ENCODE results near the gene ALPI. TPM values are rescaled to one million over a fixed set of nuclear protein-coding genes. Genes with fewer than 3 reads are reported as not detected.
"Not testable (repeated sequence)": the region's sequence is repeated elsewhere in the genome, so short reads cannot be mapped to it uniquely, and the experiment has no call there.

The ALPI gene
- total RNA-seq, 1 experiment from 2014 or later = not detected

GRCh38 chr2:232420463-232421188, 35.3 kb upstream of the ALPI start:
- no peak for DNase-seq (ENCODE audit: low read depth)

- no peak for DNase-seq (ENCODE audit: low read depth)
These were observed 34.7 kb upstream of the ALPI start for GRCh38 chr2:232421189-232421785.

- DNase-seq (ENCODE audit: low read depth) = no peak
These were observed 33.9 kb upstream of the ALPI start for GRCh38 chr2:232422051-232422450.

- not testable (repeated sequence) for DNase-seq (ENCODE audit: low read depth)
These were observed 33.0 kb upstream of the ALPI start for GRCh38 chr2:232422996-232423395.

- DNase-seq (ENCODE audit: low read depth) = not testable (repeated sequence)
These were observed 32.5 kb upstream of the ALPI start for GRCh38 chr2:232423407-232423806.

- no peak for DNase-seq (ENCODE audit: low read depth)
These were observed 24.0 kb upstream of the ALPI start for GRCh38 chr2:232431705-232432590.

- DNase-seq (ENCODE audit: low read depth) = no peak
These were observed 23.3 kb upstream of the ALPI start for GRCh38 chr2:232432598-232433184.

- DNase-seq (ENCODE audit: low read depth) = not testable (repeated sequence)
These were observed 22.3 kb upstream of the ALPI start for GRCh38 chr2:232433622-232434021.

GRCh38 chr2:232434091-232434490, 21.9 kb upstream of the ALPI start:
- DNase-seq (ENCODE audit: low read depth) = no peak

GRCh38 chr2:232434563-232435374, 21.2 kb upstream of the ALPI start:
- no peak for DNase-seq (ENCODE audit: low read depth)

- DNase-seq (ENCODE audit: low read depth) = no peak
These were observed 20.6 kb upstream of the ALPI start for GRCh38 chr2:232435375-232435648.

- no peak for DNase-seq (ENCODE audit: low read depth)
These were observed 20.1 kb upstream of the ALPI start for GRCh38 chr2:232435805-232436204.

- no peak for DNase-seq (ENCODE audit: low read depth)
These were observed 19.4 kb upstream of the ALPI start for GRCh38 chr2:232436381-232437194.

- no peak for DNase-seq (ENCODE audit: low read depth)
These were observed 18.8 kb upstream of the ALPI start for GRCh38 chr2:232437195-232437571.

GRCh38 chr2:232438091-232438490, 17.9 kb upstream of the ALPI start:
- DNase-seq (ENCODE audit: low read depth) = no peak

GRCh38 chr2:232438951-232439757, 16.8 kb upstream of the ALPI start:
- peak; percentile 25 for DNase-seq (ENCODE audit: low read depth)

GRCh38 chr2:232439758-232440135, 16.2 kb upstream of the ALPI start:
- no peak for DNase-seq (ENCODE audit: low read depth)

- DNase-seq (ENCODE audit: low read depth) = peak; percentile 54
These were observed 15.5 kb upstream of the ALPI start for GRCh38 chr2:232440220-232441018.

- DNase-seq (ENCODE audit: low read depth) = no peak
These were observed 14.8 kb upstream of the ALPI start for GRCh38 chr2:232441147-232441651.

All from RPMI7951 (cell line).